Small intestine (tissue), 16 donors: ENCODE results near the gene NGRN. TPM values are rescaled to one million over a fixed set of nuclear protein-coding genes. Genes with fewer than 3 reads are reported as not detected.

Source experiments
- DNase-seq, 2 donors: peaks; one replicate each; pipeline versions ENCODE4 v3.0.0 to v3.0.0-alpha.2; 2013
- FAIRE-seq: peaks from 2 replicates; lab custom pipeline; 2012; peaks lifted over from hg19 to GRCh38; lab: Jason Lieb, UNC
- H3K27ac ChIP-seq, 3 donors: one replicate each; pipeline ENCODE4 v1.5.1; 2013; ENCODE audit warnings: low read length in 2 of 3, mild to moderate bottlenecking in 2 of 3, control low read depth in 1 of 3, inconsistent platforms in 1 of 3, low read depth in 1 of 3, moderate library complexity in 1 of 3
- H3K27me3 ChIP-seq, 3 donors: one replicate each; pipeline ENCODE4 v1.6.1; 2013; ENCODE audit warnings: low read length in 3 of 3, inconsistent platforms in 1 of 3; ENCODE audit not compliant: control insufficient read depth in 3 of 3, insufficient read depth in 3 of 3
- H3K36me3 ChIP-seq, 3 donors: one replicate each; pipeline ENCODE4 v1.6.1; 2013; ENCODE audit warnings: low read length in 3 of 3, inconsistent platforms in 1 of 3, low read depth in 1 of 3, mild to moderate bottlenecking in 1 of 3, moderate library complexity in 1 of 3; ENCODE audit not compliant: control insufficient read depth in 3 of 3, insufficient read depth in 2 of 3
- H3K4me1 ChIP-seq, 3 donors: one replicate each; pipeline ENCODE4 v1.6.1; 2013; ENCODE audit warnings: low read length in 2 of 3, inconsistent platforms in 1 of 3, low read depth in 1 of 3, mild to moderate bottlenecking in 1 of 3, moderate library complexity in 1 of 3; ENCODE audit not compliant: control insufficient read depth in 3 of 3, insufficient read depth in 2 of 3
- H3K4me3 ChIP-seq, 3 donors: one replicate each; pipeline ENCODE4 v1.5.1; 2013; ENCODE audit warnings: low read length in 3 of 3, control low read depth in 1 of 3, inconsistent platforms in 1 of 3, low read depth in 1 of 3, mild to moderate bottlenecking in 1 of 3, moderate library complexity in 1 of 3
- H3K9me3 ChIP-seq, 2 donors: one replicate each; pipeline ENCODE4 v1.6.1; 2013; ENCODE audit warnings: low read depth in 1 of 2, low read length in 1 of 2; ENCODE audit not compliant: control insufficient read depth in 2 of 2, insufficient read depth in 1 of 2
- WGBS, 3 donors: extraction: QIAGEN DNeasy Blood & Tissue Kit; methylation state at CpG; one replicate each; pipeline ENCODE4 v1.1.7; 2013; 5-methylcytosine and 5-hydroxymethylcytosine counted together
- long read RNA-seq, 10 donors: transcript quantifications; one replicate each; lab custom pipeline, GENCODE V29; 2026
- polyA plus RNA-seq, 4 donors: library from polyadenylated mRNA; stranded (reverse) in 3 of 4; unstranded in 1 of 4; fragments of 200-250 nt in 3 of 4; fragments of 120-200 nt in 1 of 4; gene quantifications; one replicate each; pipeline versions ENCODE4 v1.2.1 to v1.2.3, GENCODE V29; 2013
- donor health status: healthy with polysubstance abuse.
- donor health status: control.
- donor health status: control.
- donor health status: Bipolar disorder and iron deficiency.
- donor health status: healthy.

Gene NGRN
- polyA plus RNA-seq, result 10 to 100 TPM; 41.4 to 69.8 (median 49.9) TPM
- long read RNA-seq, donor 1, result 0 reads
- long read RNA-seq, donor 2, full-length matches to known transcripts, result 26 of 26 reads
- long read RNA-seq, donor 2, partial matches to known transcripts, result 0 of 26 reads
- long read RNA-seq, donor 2, other reads (novel, unspliced or antisense), result 0 of 26 reads
- long read RNA-seq, donor 3, full-length matches to known transcripts, result 50 of 50 reads
- long read RNA-seq, donor 3, partial matches to known transcripts, result 0 of 50 reads
- long read RNA-seq, donor 3, other reads (novel, unspliced or antisense), result 0 of 50 reads
- long read RNA-seq, donor 4, result 0 reads
- long read RNA-seq, donor 5, full-length matches to known transcripts, result 20 of 20 reads
- long read RNA-seq, donor 5, partial matches to known transcripts, result 0 of 20 reads
- long read RNA-seq, donor 5, other reads (novel, unspliced or antisense), result 0 of 20 reads
- long read RNA-seq, donor 6, full-length matches to known transcripts, result 52 of 52 reads
- long read RNA-seq, donor 6, partial matches to known transcripts, result 0 of 52 reads
- long read RNA-seq, donor 6, other reads (novel, unspliced or antisense), result 0 of 52 reads
- long read RNA-seq, donor 7, full-length matches to known transcripts, result 154 of 154 reads
- long read RNA-seq, donor 7, partial matches to known transcripts, result 0 of 154 reads
- long read RNA-seq, donor 7, other reads (novel, unspliced or antisense), result 0 of 154 reads
- long read RNA-seq, donor 8, full-length matches to known transcripts, result 10 of 10 reads
- long read RNA-seq, donor 8, partial matches to known transcripts, result 0 of 10 reads
- long read RNA-seq, donor 8, other reads (novel, unspliced or antisense), result 0 of 10 reads
- long read RNA-seq, donor 9, full-length matches to known transcripts, result 14 of 14 reads
- long read RNA-seq, donor 9, partial matches to known transcripts, result 0 of 14 reads
- long read RNA-seq, donor 9, other reads (novel, unspliced or antisense), result 0 of 14 reads
- long read RNA-seq, donor 10, full-length matches to known transcripts, result 85 of 85 reads
- long read RNA-seq, donor 10, partial matches to known transcripts, result 0 of 85 reads
- long read RNA-seq, donor 10, other reads (novel, unspliced or antisense), result 0 of 85 reads

GRCh38 chr15:90265271-90266060 is at the start of gene NGRN:
Gene NGRN, plus strand, starts transcription at chr15:90265672. Its CDS starts 41 bp downstream, at chr15:90265713.
- FAIRE-seq, result no peak
- H3K9me3 ChIP-seq, result no peaks in the 10 kb centered on the region
- peak; percentile 92 to 98 for DNase-seq
- H3K27me3 ChIP-seq, result no peaks in the 10 kb centered on the region
- H3K4me1 ChIP-seq, result peaks cover 4 to 29% (median 13%) of the 10 kb centered on the region in 3 donors
- H3K4me3 ChIP-seq, result peak within 1 kb of the TSS; percentile 63 to 89 (median 78)
- H3K27ac ChIP-seq, result peak within 1 kb of the TSS; percentile 93 to 99 (median 95)
- WGBS, 3 donors, result 0 to 1% (median 0%) methylated on average over 54 to 59 of the region's 59 CpGs
- peaks cover 0 to 19% (median 5%) of the 10 kb centered on the region in 3 donors for H3K36me3 ChIP-seq

GRCh38 chr15:90217671-90218394 is 47.6 kb upstream of the NGRN start:
- no peak for DNase-seq
- Histone ChIP-seq H3K36me3 (peaks cover 2 to 68% (median 6%) of the 10 kb centered on the region in 3 donors), H3K4me3 (no peak overlapping the region), H3K9me3 (no peaks in the 10 kb centered on the region), H3K27me3 (no peaks in the 10 kb centered on the region), H3K27ac (no peak overlapping the region), H3K4me1 (peaks cover 0 to 18% (median 4%) of the 10 kb centered on the region in 3 donors)
- 76 to 94% (median 84%) methylated on average over 9 of the region's 9 CpGs for WGBS, 3 donors
- no peak for FAIRE-seq

DNA sequence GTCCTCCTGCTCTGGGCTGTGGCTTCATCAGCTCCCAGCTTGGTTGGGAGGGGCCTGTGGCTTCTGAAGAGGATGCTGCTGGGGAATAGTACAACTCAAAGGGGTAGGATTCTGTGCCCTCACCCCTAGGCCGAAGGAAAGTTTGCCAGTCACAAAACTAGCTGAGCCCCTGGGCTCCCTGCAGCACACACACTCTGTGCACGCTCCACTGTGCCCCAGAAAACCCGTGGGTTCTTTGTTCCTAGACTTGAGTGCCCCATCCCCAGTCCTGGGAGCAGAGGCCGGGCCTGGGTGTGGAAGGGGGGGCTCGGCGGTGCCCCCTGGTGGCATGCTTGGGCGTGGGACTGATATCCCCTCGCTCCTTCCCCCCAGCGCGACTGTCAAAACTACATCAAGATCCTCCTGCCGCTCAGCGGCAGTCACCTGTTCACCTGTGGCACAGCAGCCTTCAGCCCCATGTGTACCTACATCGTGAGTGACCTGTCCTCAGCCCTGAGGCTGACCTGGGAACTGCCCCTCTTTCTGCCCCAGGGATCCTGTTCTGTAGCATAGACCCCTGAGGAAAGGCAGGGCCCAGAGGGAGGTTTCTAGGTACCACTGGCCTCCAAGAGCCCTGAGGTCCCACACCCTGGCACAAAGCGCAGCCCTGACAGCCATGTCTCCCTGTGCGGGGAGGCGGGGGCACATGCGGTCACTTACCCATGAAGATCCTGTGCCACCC is 45.9 kb upstream of the NGRN start:
- Histone ChIP-seq H3K4me3 (no peak overlapping the region), H3K9me3 (no peaks in the 10 kb centered on the region), H3K36me3 (peaks cover 10 to 79% (median 16%) of the 10 kb centered on the region in 3 donors), H3K27ac (no peak overlapping the region), H3K4me1 (peaks cover 0 to 5% (median 3%) of the 10 kb centered on the region in 3 donors), H3K27me3 (no peaks in the 10 kb centered on the region)
- no peak for FAIRE-seq
- WGBS, 3 donors, result 59 to 68% (median 67%) methylated on average over 16 to 17 of the region's 17 CpGs
- peak in 1 of 2 donors; percentile 52 for DNase-seq

DNA sequence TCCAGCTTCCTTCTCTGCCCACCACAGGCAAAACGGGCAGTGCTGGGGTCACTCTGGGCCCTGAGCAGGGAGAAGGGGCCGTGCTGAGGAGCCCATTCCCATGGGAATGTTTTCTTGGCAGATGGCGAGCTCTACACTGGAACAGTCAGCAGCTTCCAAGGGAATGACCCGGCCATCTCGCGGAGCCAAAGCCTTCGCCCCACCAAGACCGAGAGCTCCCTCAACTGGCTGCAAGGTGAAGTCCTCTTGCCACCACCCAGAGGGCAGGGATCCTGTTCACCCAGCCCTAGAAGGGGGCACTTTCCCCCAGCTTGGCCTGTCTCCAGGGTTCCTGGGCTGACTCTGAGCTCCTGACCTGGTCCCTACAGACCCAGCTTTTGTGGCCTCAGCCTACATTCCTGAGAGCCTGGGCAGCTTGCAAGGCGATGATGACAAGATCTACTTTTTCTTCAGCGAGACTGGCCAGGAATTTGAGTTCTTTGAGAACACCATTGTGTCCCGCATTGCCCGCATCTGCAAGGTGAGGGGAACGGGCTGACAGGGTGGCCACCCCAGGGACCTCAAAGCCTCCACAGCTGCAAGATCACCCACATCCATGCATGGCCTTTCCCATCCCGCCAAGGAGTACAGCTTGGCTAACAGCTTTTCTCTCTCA is 44.1 kb upstream of the NGRN start:
- no peak overlapping the region for H3K4me3 ChIP-seq
- FAIRE-seq (no peak), DNase-seq (peak; percentile 83 to 86)
- H3K36me3 ChIP-seq, result peaks cover 19 to 87% (median 24%) of the 10 kb centered on the region in 3 donors
- H3K9me3 ChIP-seq, result no peaks in the 10 kb centered on the region
- H3K27me3 ChIP-seq, result no peaks in the 10 kb centered on the region
- 43 to 55% (median 51%) methylated on average over 14 of the region's 14 CpGs for WGBS, 3 donors
- peak overlapping the region in 1 of 3 donors; percentile 6 for H3K27ac ChIP-seq
- peaks cover 0 to 5% (median 0%) of the 10 kb centered on the region in 3 donors for H3K4me1 ChIP-seq

- no peak overlapping the region for H3K27ac ChIP-seq
- no peaks in the 10 kb centered on the region for H3K9me3 ChIP-seq
- FAIRE-seq (no peak), DNase-seq (no peak)
- 73 to 85% (median 78%) methylated on average over 2 of the region's 2 CpGs for WGBS, 3 donors
- peaks cover 0 to 5% (median 0%) of the 10 kb centered on the region in 3 donors for H3K4me1 ChIP-seq
- H3K36me3 ChIP-seq, result peaks cover 19 to 91% (median 24%) of the 10 kb centered on the region in 3 donors
- H3K4me3 ChIP-seq, result no peak overlapping the region
- no peaks in the 10 kb centered on the region for H3K27me3 ChIP-seq
Measured at GRCh38 chr15:90222547-90222946, 42.9 kb upstream of the NGRN start.

GRCh38 chr15:90223441-90224165 is 41.9 kb upstream of the NGRN start:
- Histone ChIP-seq H3K9me3 (no peaks in the 10 kb centered on the region), H3K27ac (no peak overlapping the region), H3K36me3 (peaks cover 21 to 91% (median 35%) of the 10 kb centered on the region in 3 donors), H3K4me3 (no peak overlapping the region), H3K4me1 (peaks cover 0 to 5% (median 0%) of the 10 kb centered on the region in 3 donors), H3K27me3 (no peaks in the 10 kb centered on the region)
- DNase-seq (no peak), FAIRE-seq (no peak)
- WGBS, 3 donors, result 94 to 95% (median 95%) methylated on average over 22 of the region's 22 CpGs
